BE2C (cell line): ENCODE data around the gene PARP15.

Experiments used
- DNase-seq: peaks from one replicate; pipeline ENCODE4 v3.0.0-alpha.2; 2020
- H3K27me3 ChIP-seq: fragments of 250-450 bp; sonication (Bioruptor Pico); 2 replicates; pipeline ENCODE4 v1.5.1; 2020; ENCODE audit warnings: mild to moderate bottlenecking
- H3K36me3 ChIP-seq: fragments of 250-450 bp; sonication (Bioruptor Pico); 2 replicates; pipeline ENCODE4 v1.5.1; 2020; ENCODE audit warnings: mild to moderate bottlenecking
- H3K4me1 ChIP-seq: fragments of 250-450 bp; sonication (Bioruptor Pico); 2 replicates; pipeline ENCODE4 v1.5.1; 2020
- H3K4me3 ChIP-seq: 2 replicates; pipeline ENCODE4 v1.5.1; 2011; ENCODE audit warnings: low read depth, low read length
- H3K9me3 ChIP-seq: fragments of 250-450 bp; sonication (Bioruptor Pico); 2 replicates; pipeline ENCODE4 v1.5.1; 2020
- CTCF ChIP-seq: IDR thresholded peaks from 2 replicates; pipeline ENCODE4 v1.5.1; 2012; ENCODE audit warnings: mild to moderate bottlenecking, low read depth, low read length

Gene PARP15

GRCh38 chr3:122603056-122603455 is 25.6 kb downstream of the PARP15 start:
- Histone ChIP-seq H3K27me3 (peaks cover 4% of the 10 kb centered on the region), H3K36me3 (no peaks in the 10 kb centered on the region), H3K9me3 (no peaks in the 10 kb centered on the region), H3K4me1 (no peaks in the 10 kb centered on the region), H3K4me3 (no peak overlapping the region)
- no peak for TF ChIP-seq CTCF
- no peak for DNase-seq

GRCh38 chr3:122606330-122606729 is 28.9 kb downstream of the PARP15 start:
- no peak for TF ChIP-seq CTCF
- Histone ChIP-seq H3K27me3 (peaks cover 4% of the 10 kb centered on the region), H3K4me1 (no peaks in the 10 kb centered on the region), H3K9me3 (no peaks in the 10 kb centered on the region), H3K36me3 (no peaks in the 10 kb centered on the region), H3K4me3 (no peak overlapping the region)
- no peak for DNase-seq

- H3K4me3 ChIP-seq = no peak overlapping the region
- H3K9me3 ChIP-seq = no peaks in the 10 kb centered on the region
- H3K4me1 ChIP-seq = no peaks in the 10 kb centered on the region
- DNase-seq = no peak
- H3K36me3 ChIP-seq = no peaks in the 10 kb centered on the region
- peaks cover 3% of the 10 kb centered on the region for H3K27me3 ChIP-seq
- TF ChIP-seq CTCF = no peak
These were observed 31.5 kb downstream of the PARP15 start for GRCh38 chr3:122608916-122609315.

- Histone ChIP-seq H3K36me3 (no peaks in the 10 kb centered on the region), H3K4me1 (no peaks in the 10 kb centered on the region), H3K27me3 (no peaks in the 10 kb centered on the region), H3K4me3 (no peak overlapping the region), H3K9me3 (no peaks in the 10 kb centered on the region)
- no peak for DNase-seq
- no peak for TF ChIP-seq CTCF
These were observed 32.5 kb downstream of the PARP15 start for GRCh38 chr3:122609798-122610559.

- Histone ChIP-seq H3K36me3 (no peaks in the 10 kb centered on the region), H3K4me1 (no peaks in the 10 kb centered on the region), H3K27me3 (peaks cover 18% of the 10 kb centered on the region), H3K4me3 (no peak overlapping the region), H3K9me3 (no peaks in the 10 kb centered on the region)
- no peak for DNase-seq
- TF ChIP-seq CTCF = no peak
These were observed 35.2 kb downstream of the PARP15 start for GRCh38 chr3:122612696-122613095.

- peaks cover 43% of the 10 kb centered on the region for H3K27me3 ChIP-seq
These were observed 37.9 kb downstream of the PARP15 start for GRCh38 chr3:122615303-122615702.

More at GRCh38 chr3:122615303-122615702, 37.9 kb downstream of the PARP15 start:
- no peak for TF ChIP-seq CTCF
- no peak for DNase-seq
- Histone ChIP-seq H3K4me3 (no peak overlapping the region), H3K9me3 (no peaks in the 10 kb centered on the region), H3K36me3 (no peaks in the 10 kb centered on the region), H3K4me1 (no peaks in the 10 kb centered on the region)
